ENCODE results near the gene ADAMTS20.

- TF ChIP-seq CTCF (IDR thresholded peaks at IDR 0.05) = no peak
- no peak for TF ChIP-seq POLR2A (IDR thresholded peaks at IDR 0.05)
Measured at GRCh38 chr12:43462080-43462479, 89.9 kb downstream of the ADAMTS20 start.

All from esophagus squamous epithelium (tissue), 4 donors.